B cell (primary cell): ENCODE data around the gene JMY. TPM values are rescaled to one million over a fixed set of nuclear protein-coding genes. Genes with fewer than 3 reads are reported as not detected.

Experiments
- ATAC-seq: fragments of 200-7000 bp; cut with Tn5 transposase; one replicate; pipeline ENCODE4 v1.10.0; 2021; ENCODE audit warnings: low read depth, mild to moderate bottlenecking, moderate number of reproducible peaks, moderate library complexity
- CTCF ChIA-PET: fragments of 350-600 bp; sonication (Branson Sonifier 250); formaldehyde crosslinking; loops from one replicate; lab custom pipeline; 2021; ENCODE audit warnings: antibody characterized with exemption, inconsistent platforms; lab: Charles Lee
- POLR2A ChIA-PET: fragments of 350-600 bp; sonication (Branson Sonifier 250); formaldehyde crosslinking; loops from one replicate; lab custom pipeline; 2021; ENCODE audit warnings: antibody characterized with exemption; lab: Charles Lee
- DNase-seq: peaks from one replicate; pipeline ENCODE4 v3.0.0; 2013
- H2AFZ ChIP-seq: 2 replicates; pipeline ENCODE4 v1.6.1; 2012; ENCODE audit warnings: mild to moderate bottlenecking, low read depth, low read length; ENCODE audit not compliant: insufficient read depth, poor library complexity, severe bottlenecking
- H3K27ac ChIP-seq, 2 donors: 1 replicate in 1 of 2; 2 replicates in 1 of 2; pipeline ENCODE4 v1.5.1; 2012 to 2013; ENCODE audit warnings: low read length in 2 of 2, mild to moderate bottlenecking in 2 of 2, moderate library complexity in 1 of 2
- H3K27me3 ChIP-seq, 4 experiments: fragments of 200-600 bp in 1 of 4; sonication (generic) in 1 of 4; replicated peaks in 1 of 4; 1 replicate in 2 of 4; 2 replicates in 2 of 4; pipeline versions ENCODE4 v1.6.1 to v1.7.0; 2013 to 2016; ENCODE audit warnings: low read length in 3 of 4, mild to moderate bottlenecking in 2 of 4, mixed read lengths in 1 of 4, moderate library complexity in 1 of 4; ENCODE audit not compliant: insufficient read depth in 4 of 4, control insufficient read depth in 3 of 4; ENCODE audit errors: control extremely low read depth in 1 of 4
- H3K36me3 ChIP-seq, 2 experiments: replicated peaks in 1 of 2; 1 replicate in 1 of 2; 2 replicates in 1 of 2; pipeline versions ENCODE4 v1.6.1 to v1.7.1; 2013; ENCODE audit warnings: low read length in 1 of 2; ENCODE audit not compliant: insufficient read depth in 2 of 2, control insufficient read depth in 1 of 2; ENCODE audit errors: control extremely low read depth in 1 of 2, extremely low read depth in 1 of 2
- H3K4me1 ChIP-seq, 2 donors: fragments of 200-600 bp in 1 of 2; sonication (generic) in 1 of 2; 1 replicate in 1 of 2; 2 replicates in 1 of 2; pipeline versions ENCODE4 v1.5.1 to v1.6.1; 2013 to 2017; ENCODE audit warnings: low read length in 2 of 2; ENCODE audit not compliant: control insufficient read depth in 2 of 2, insufficient read depth in 2 of 2
- H3K4me2 ChIP-seq: replicated peaks from 2 replicates; pipeline ENCODE3; 2012; ENCODE audit warnings: mild to moderate bottlenecking, low read depth, low read length; ENCODE audit not compliant: poor library complexity, severe bottlenecking
- H3K4me3 ChIP-seq, 5 experiments: fragments of 200-600 bp in 1 of 5; sonication (generic) in 1 of 5; 1 replicate in 3 of 5; 2 replicates in 2 of 5; pipeline versions ENCODE4 v1.5.1 to v1.7.0; 2011 to 2016; ENCODE audit warnings: low read length in 4 of 5, mild to moderate bottlenecking in 4 of 5, low read depth in 2 of 5, control low read depth in 1 of 5, moderate library complexity in 1 of 5; ENCODE audit not compliant: insufficient read depth in 1 of 5; ENCODE audit errors: control extremely low read depth in 1 of 5, extremely low read depth in 1 of 5
- H3K79me2 ChIP-seq: fragments of 200-600 bp; sonication (generic); one replicate; pipeline ENCODE4 v1.6.0; 2016; ENCODE audit warnings: low read length; ENCODE audit not compliant: control insufficient read depth, insufficient read depth
- H3K9ac ChIP-seq: fragments of 200-600 bp; sonication (generic); 2 replicates; pipeline ENCODE4 v1.6.1; 2017; ENCODE audit warnings: mild to moderate bottlenecking, low read length, moderate library complexity
- H3K9me3 ChIP-seq, 3 donors: one replicate each; pipeline versions ENCODE4 v1.6.1 to v1.7.1; 2013; ENCODE audit warnings: low read length in 2 of 3; ENCODE audit not compliant: control insufficient read depth in 2 of 3, insufficient read depth in 1 of 3; ENCODE audit errors: control extremely low read depth in 1 of 3
- H4K20me1 ChIP-seq: 2 replicates; pipeline ENCODE4 v1.6.0; 2012; ENCODE audit warnings: mild to moderate bottlenecking, low read length; ENCODE audit not compliant: insufficient read depth, control insufficient read depth, poor library complexity, severe bottlenecking
- H3K27ac Mint-ChIP-seq: one replicate; pipeline ENCODE4 v1.8.0; 2021; ENCODE audit warnings: mixed read lengths
- H3K27me3 Mint-ChIP-seq: one replicate; pipeline ENCODE4 v1.8.0; 2021; ENCODE audit warnings: mixed read lengths
- H3K4me1 Mint-ChIP-seq: one replicate; pipeline ENCODE4 v1.8.0; 2021; ENCODE audit warnings: mixed read lengths
- H3K4me3 Mint-ChIP-seq: one replicate; pipeline ENCODE4 v1.8.0; 2021; ENCODE audit warnings: mixed read lengths
- H3K9me3 Mint-ChIP-seq: one replicate; pipeline ENCODE4 v1.8.0; 2022; ENCODE audit warnings: mixed read lengths; ENCODE audit not compliant: insufficient read depth
- EZH2 ChIP-seq: IDR thresholded peaks from 2 replicates; pipeline ENCODE4 v1.6.1; 2012; ENCODE audit warnings: borderline replicate concordance, low read depth, mild to moderate bottlenecking, moderate library complexity, low read length; ENCODE audit not compliant: insufficient read depth, poor library complexity, severe bottlenecking
- WGBS: methylation state at CpG from one replicate; pipeline ENCODE4 v1.1.5; 2013; ENCODE audit warnings: missing lambda C conversion rate; ENCODE audit not compliant: insufficient coverage; 5-methylcytosine and 5-hydroxymethylcytosine counted together
- intact Hi-C: fragments of 100-400 bp; cut with micrococcal nuclease; formaldehyde crosslinking; loops from one replicate; pipeline ENCODE4 v1.10.0; 2022
- polyA plus RNA-seq: library from polyadenylated mRNA; depleted of rRNA; stranded (reverse); fragments of >200 nt; gene quantifications from 2 replicates; pipeline ENCODE4 v1.2.3, GENCODE V29; 2012
- total RNA-seq, 2 donors: library from RNA; stranded (reverse); fragments of 120-200 nt in 1 of 2; gene quantifications; 1 replicate in 1 of 2; 2 replicates in 1 of 2; pipeline versions ENCODE4 v1.2.3 to v1.2.4, GENCODE V29; 2013 to 2022
- TF ChIP-seq, protein P1 (sequence below): fragments of 200-600 bp; IDR thresholded peaks from one replicate; pipeline ENCODE4 v1.8.0; 2022; ENCODE audit warnings: antibody characterized with exemption, mild to moderate bottlenecking

JMY gene
- total and polyA plus RNA-seq, 2 donors (not counting 1 experiment from before 2014, with no cell fraction given), result 2.7 to 20.5 TPM

- H3K9me3 Mint-ChIP-seq, result no peaks in the 10 kb centered on the region
- Histone ChIP-seq H3K4me2 (no peak overlapping the region), H2AFZ (no peak overlapping the region), H3K4me1 (no peaks in the 10 kb centered on the region), H3K9ac (no peak overlapping the region), H4K20me1 (no peaks in the 10 kb centered on the region), H3K9me3 (no peaks in the 10 kb centered on the region), H3K36me3 (no peaks in the 10 kb centered on the region), H3K27ac (no peak overlapping the region), H3K79me2 (no peaks in the 10 kb centered on the region), H3K4me3 (no peak overlapping the region), H3K27me3 (no peaks in the 10 kb centered on the region)
- ChIA-PET CTCF (interaction anchor here (0.6 kb wide), 1 partner anchor 345 kb away, joined by 6 read pairs; no protein-coding TSS in a partner anchor), POLR2A (no interaction called here)
- no peak overlapping the region for H3K4me3 Mint-ChIP-seq
- intact Hi-C loops, result no loop called here
- 100% methylated on average over 2 of the region's 4 CpGs for WGBS
- ATAC-seq (no peak), DNase-seq (no peak)
- no peaks in the 10 kb centered on the region for H3K27me3 Mint-ChIP-seq
- TF ChIP-seq EZH2, result no peak
- TF ChIP-seq, protein P1, sequence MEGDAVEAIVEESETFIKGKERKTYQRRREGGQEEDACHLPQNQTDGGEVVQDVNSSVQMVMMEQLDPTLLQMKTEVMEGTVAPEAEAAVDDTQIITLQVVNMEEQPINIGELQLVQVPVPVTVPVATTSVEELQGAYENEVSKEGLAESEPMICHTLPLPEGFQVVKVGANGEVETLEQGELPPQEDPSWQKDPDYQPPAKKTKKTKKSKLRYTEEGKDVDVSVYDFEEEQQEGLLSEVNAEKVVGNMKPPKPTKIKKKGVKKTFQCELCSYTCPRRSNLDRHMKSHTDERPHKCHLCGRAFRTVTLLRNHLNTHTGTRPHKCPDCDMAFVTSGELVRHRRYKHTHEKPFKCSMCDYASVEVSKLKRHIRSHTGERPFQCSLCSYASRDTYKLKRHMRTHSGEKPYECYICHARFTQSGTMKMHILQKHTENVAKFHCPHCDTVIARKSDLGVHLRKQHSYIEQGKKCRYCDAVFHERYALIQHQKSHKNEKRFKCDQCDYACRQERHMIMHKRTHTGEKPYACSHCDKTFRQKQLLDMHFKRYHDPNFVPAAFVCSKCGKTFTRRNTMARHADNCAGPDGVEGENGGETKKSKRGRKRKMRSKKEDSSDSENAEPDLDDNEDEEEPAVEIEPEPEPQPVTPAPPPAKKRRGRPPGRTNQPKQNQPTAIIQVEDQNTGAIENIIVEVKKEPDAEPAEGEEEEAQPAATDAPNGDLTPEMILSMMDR, result no peak
- H3K4me1 Mint-ChIP-seq, result no peaks in the 10 kb centered on the region
- H3K27ac Mint-ChIP-seq, result no peak overlapping the region
Observed at GRCh38 chr5:79227484-79228025, 8.4 kb upstream of the JMY start.

- Mint-ChIP-seq H3K27ac (no peak overlapping the region), H3K4me3 (no peak overlapping the region), H3K4me1 (no peaks in the 10 kb centered on the region), H3K27me3 (no peaks in the 10 kb centered on the region), H3K9me3 (no peaks in the 10 kb centered on the region)
- H3K79me2 ChIP-seq, result no peaks in the 10 kb centered on the region
- no peaks in the 10 kb centered on the region for H3K36me3 ChIP-seq
- intact Hi-C loops, result loop anchor here (10.0 kb wide), 3 partner anchors 935 to 1455 kb away; partner anchors contain the start of genes AP3B1, TBCA and ZFYVE16
- ChIA-PET POLR2A (no interaction called here), CTCF (no interaction called here)
- TF ChIP-seq EZH2, result no peak
- TF ChIP-seq, protein P1, result no peak
- 89% methylated on average over 6 of the region's 10 CpGs for WGBS
- no peak overlapping the region for H3K27ac ChIP-seq
- ATAC-seq (peak; percentile 43), DNase-seq (peak; percentile 43)
- H3K4me2 ChIP-seq, result no peak overlapping the region
- H4K20me1 ChIP-seq, result no peaks in the 10 kb centered on the region
- no peaks in the 10 kb centered on the region for H3K4me1 ChIP-seq
- H3K4me3 ChIP-seq, result no peak overlapping the region
- H3K9me3 ChIP-seq, result no peaks in the 10 kb centered on the region
- no peak overlapping the region for H2AFZ ChIP-seq
- no peak overlapping the region for H3K9ac ChIP-seq
- no peaks in the 10 kb centered on the region for H3K27me3 ChIP-seq
Observed at GRCh38 chr5:79229357-79230174, 6.4 kb upstream of the JMY start.
